Activated CD4-positive, alpha-beta memory T cell treated with anti-CD3 and anti-CD28 coated beads for 36 hours (primary cell): ENCODE measurements around the gene DPCD. TPM values are rescaled to one million over a fixed set of nuclear protein-coding genes. Genes with fewer than 3 reads are reported as not detected.
A peak's percentile ranks its signal among the peaks of the same experiment; 100 is the strongest.

Experiments
- CTCF ChIA-PET: fragments of 350-600 bp; sonication (Branson Sonifier 250); formaldehyde crosslinking; loops from one replicate; lab custom pipeline; 2021; ENCODE audit warnings: antibody characterized with exemption, inconsistent platforms; lab: Charles Lee
- POLR2A ChIA-PET: fragments of 350-600 bp; sonication (Branson Sonifier 250); formaldehyde crosslinking; loops from one replicate; lab custom pipeline; 2021; ENCODE audit warnings: antibody characterized with exemption; lab: Charles Lee
- DNase-seq: peaks from one replicate; pipeline ENCODE4 v3.0.0-alpha.2; 2020
- H3K27ac Mint-ChIP-seq: one replicate; pipeline ENCODE4 v1.8.0; 2021; ENCODE audit warnings: mixed read lengths
- H3K27me3 Mint-ChIP-seq: one replicate; pipeline ENCODE4 v1.8.0; 2021; ENCODE audit warnings: mixed read lengths
- H3K36me3 Mint-ChIP-seq: one replicate; pipeline ENCODE4 v1.8.0; 2021; ENCODE audit warnings: mixed read lengths
- H3K4me1 Mint-ChIP-seq: one replicate; pipeline ENCODE4 v1.8.0; 2021; ENCODE audit warnings: low read depth, mixed read lengths
- H3K4me3 Mint-ChIP-seq: one replicate; pipeline ENCODE4 v1.8.0; 2021; ENCODE audit warnings: mild to moderate bottlenecking, mixed read lengths
- H3K9me3 Mint-ChIP-seq: one replicate; pipeline ENCODE4 v1.8.0; 2021; ENCODE audit warnings: mixed read lengths
- intact Hi-C: fragments of 100-400 bp; cut with micrococcal nuclease; formaldehyde crosslinking; loops from one replicate; pipeline ENCODE4 v1.15.1; 2023
- total RNA-seq, 2 experiments: library from RNA; stranded (reverse); gene quantifications; one replicate each; pipeline ENCODE4 v1.2.3, GENCODE V29; 2021

Gene DPCD
- total RNA-seq, 2 experiments from 2014 or later, result 13.9 to 14.4 TPM

- ChIA-PET CTCF (interaction anchor here (0.6 to 6.2 kb wide), 7 partner anchors 14 to 242 kb away, joined by 3 to 197 read pairs (median 5); partner anchors contain the start of genes DPCD, KCNIP2, NPM3 and POLL), POLR2A (no interaction called here)
- Mint-ChIP-seq H3K4me3 (no peak overlapping the region), H3K27me3 (no peaks in the 10 kb centered on the region), H3K4me1 (no peaks in the 10 kb centered on the region), H3K36me3 (no peaks in the 10 kb centered on the region), H3K9me3 (no peaks in the 10 kb centered on the region), H3K27ac (no peak overlapping the region)
- intact Hi-C loops, result loop anchor here (5.0 kb wide), 1 partner anchor 91 kb away; no protein-coding TSS in a partner anchor
- no peak for DNase-seq
Measured at GRCh38 chr10:101601541-101601940, 13.4 kb downstream of the DPCD start.

DNA sequence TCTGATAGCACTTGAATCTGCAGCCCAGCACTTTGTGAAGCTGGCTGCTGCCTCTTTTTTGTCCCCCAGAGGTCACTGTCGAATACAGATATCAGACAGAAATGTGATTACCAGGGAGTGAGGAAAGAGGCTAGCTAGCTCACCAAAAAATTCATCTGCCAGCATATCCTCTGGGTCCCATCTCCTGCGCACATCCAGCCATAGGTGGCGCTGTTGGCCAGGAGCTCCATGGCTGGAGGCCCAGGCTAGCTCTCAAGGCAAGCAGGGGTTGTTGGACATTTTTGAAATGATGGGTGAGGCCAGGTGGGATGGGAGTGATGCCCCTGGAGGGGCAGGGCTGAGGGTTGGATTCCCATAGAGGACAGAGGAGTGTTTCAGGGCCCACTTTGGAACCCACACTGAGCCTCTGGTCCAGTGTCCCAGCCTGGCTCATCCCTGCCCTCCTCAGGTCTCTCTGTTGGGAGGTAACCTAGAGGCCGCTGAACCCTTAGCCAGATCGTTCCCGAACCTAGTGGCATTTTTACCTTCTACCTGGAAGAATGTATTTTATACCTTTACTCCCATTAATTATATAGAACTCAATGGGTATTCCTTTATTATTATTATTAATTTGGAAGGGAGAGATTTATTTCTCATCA lies 14.8 kb downstream of the DPCD start:
- no peaks in the 10 kb centered on the region for H3K36me3 Mint-ChIP-seq
- no peak overlapping the region for H3K27ac Mint-ChIP-seq
- peak; percentile 86 for DNase-seq
- intact Hi-C loops, result loop anchor here (1.0 to 5.0 kb wide), 2 partner anchors 89 to 178 kb away; no protein-coding TSS in a partner anchor
- ChIA-PET CTCF (interaction anchor here (0.6 to 6.2 kb wide), 36 partner anchors 8 to 560 kb away, joined by 3 to 197 read pairs (median 4); partner anchors contain the start of genes DPCD, KCNIP2, NPM3 and POLL), POLR2A (interaction anchor here (0.9 to 2.0 kb wide), 4 partner anchors 15 to 332 kb away, joined by 3 to 6 read pairs (median 4); partner anchors contain the start of genes DPCD and POLL)
- no peaks in the 10 kb centered on the region for H3K4me1 Mint-ChIP-seq
- no peaks in the 10 kb centered on the region for H3K27me3 Mint-ChIP-seq
- no peaks in the 10 kb centered on the region for H3K9me3 Mint-ChIP-seq
- no peak overlapping the region for H3K4me3 Mint-ChIP-seq

DNA sequence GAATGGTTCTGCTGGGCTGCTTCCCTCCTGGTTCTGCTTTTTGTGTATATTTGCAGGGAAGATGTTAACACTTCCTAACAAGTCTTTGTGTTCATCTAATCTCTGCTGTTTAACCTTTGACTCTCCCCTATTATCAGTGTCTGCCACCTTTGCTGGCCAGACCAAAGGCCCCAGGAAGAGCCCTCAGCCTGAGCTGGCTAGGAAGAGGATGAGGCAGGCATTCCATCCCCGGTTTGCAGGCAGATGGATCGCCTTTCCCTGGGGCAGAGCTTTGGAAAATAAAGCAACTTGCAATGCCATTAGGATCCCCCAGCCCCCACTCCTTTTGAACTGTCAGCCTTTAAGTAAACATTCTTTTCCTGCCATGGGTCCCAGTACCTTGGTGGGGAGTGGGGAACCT lies 19.0 kb downstream of the DPCD start:
- DNase-seq, result no peak
- H3K27ac Mint-ChIP-seq, result no peak overlapping the region
- peaks cover 7% of the 10 kb centered on the region for H3K4me1 Mint-ChIP-seq
- H3K27me3 Mint-ChIP-seq, result no peaks in the 10 kb centered on the region
- ChIA-PET CTCF (interaction anchor here (2.0 kb wide), 1 partner anchor 174 kb away, joined by 6 read pairs; no protein-coding TSS in a partner anchor), POLR2A (no interaction called here)
- H3K9me3 Mint-ChIP-seq, result no peaks in the 10 kb centered on the region
- peaks cover 7% of the 10 kb centered on the region for H3K36me3 Mint-ChIP-seq
- H3K4me3 Mint-ChIP-seq, result no peak overlapping the region
- intact Hi-C loops, result no loop called here

DNA sequence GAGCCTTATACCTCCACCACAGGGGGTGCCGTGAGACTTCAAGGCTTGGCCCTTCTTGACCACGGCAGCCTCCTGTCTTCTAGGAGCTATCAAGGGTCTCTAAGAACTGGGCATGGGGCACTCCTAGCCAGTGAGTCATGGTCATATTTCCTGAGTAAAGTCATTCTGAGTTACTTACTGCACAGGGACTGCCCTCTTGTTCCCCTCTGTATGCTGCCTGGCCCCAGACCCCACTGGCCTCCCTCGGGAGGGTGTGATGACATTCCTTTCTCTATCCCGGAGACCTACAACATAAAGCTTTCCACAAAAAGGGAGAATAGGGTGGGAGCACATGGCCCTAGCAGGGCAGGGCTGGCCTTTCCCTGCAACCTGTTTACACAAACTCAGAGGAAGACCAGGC lies 21.4 kb downstream of the DPCD start:
- ChIA-PET POLR2A (no interaction called here), CTCF (no interaction called here)
- H3K27ac Mint-ChIP-seq, result no peak overlapping the region

GRCh38 chr10:101611096-101611905 lies 23.2 kb downstream of the DPCD start:
- POLR2A ChIA-PET, result no interaction called here
- H3K36me3 Mint-ChIP-seq, result peaks cover 7% of the 10 kb centered on the region
- H3K4me3 Mint-ChIP-seq, result no peak overlapping the region
- DNase-seq, result peak; percentile 38
- CTCF ChIA-PET, result interaction anchor here (0.6 to 1.3 kb wide), 3 partner anchors 9 to 171 kb away, joined by 3 to 6 read pairs (median 4); no protein-coding TSS in a partner anchor
- H3K27me3 Mint-ChIP-seq, result no peaks in the 10 kb centered on the region
- intact Hi-C loops, result no loop called here
- H3K27ac Mint-ChIP-seq, result peak overlapping the region; percentile 83
- H3K4me1 Mint-ChIP-seq, result peaks cover 7% of the 10 kb centered on the region
- no peaks in the 10 kb centered on the region for H3K9me3 Mint-ChIP-seq

More for the DNA sequence above, 21.4 kb downstream of the DPCD start:
- intact Hi-C loops, result no loop called here
- no peak overlapping the region for H3K4me3 Mint-ChIP-seq
- H3K27me3 Mint-ChIP-seq, result no peaks in the 10 kb centered on the region
- no peak for DNase-seq
- H3K36me3 Mint-ChIP-seq, result peaks cover 7% of the 10 kb centered on the region
- no peaks in the 10 kb centered on the region for H3K9me3 Mint-ChIP-seq
- H3K4me1 Mint-ChIP-seq, result peaks cover 7% of the 10 kb centered on the region

DNA sequence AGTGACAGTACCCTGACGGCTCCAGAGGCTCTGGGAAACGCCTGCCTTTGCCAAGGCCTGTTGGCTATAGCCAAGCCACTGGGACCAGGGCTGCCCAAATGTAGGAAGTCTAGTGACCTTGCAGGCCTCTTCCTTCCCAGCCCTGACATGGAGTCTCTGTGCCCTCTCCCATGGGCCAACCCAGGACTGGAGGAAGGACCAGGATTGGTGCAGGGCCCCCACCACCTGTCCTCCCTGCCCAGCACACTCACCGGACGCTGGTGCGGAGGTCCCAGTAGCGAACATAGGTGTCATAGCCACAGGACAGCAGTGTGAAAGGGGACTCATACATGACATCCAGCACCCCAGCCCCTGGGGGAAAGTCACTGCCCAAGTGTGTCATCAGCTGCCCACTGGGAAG lies 24.0 kb downstream of the DPCD start:
- no peaks in the 10 kb centered on the region for H3K27me3 Mint-ChIP-seq
- CTCF ChIA-PET, result interaction anchor here (1.2 kb wide), 1 partner anchor 9 kb away, joined by 6 read pairs; no protein-coding TSS in a partner anchor
- no peak for DNase-seq
- H3K27ac Mint-ChIP-seq, result peak overlapping the region; percentile 83
- H3K36me3 Mint-ChIP-seq, result peaks cover 7% of the 10 kb centered on the region
- intact Hi-C loops, result no loop called here
- POLR2A ChIA-PET, result no interaction called here
- no peak overlapping the region for H3K4me3 Mint-ChIP-seq
- H3K4me1 Mint-ChIP-seq, result peaks cover 7% of the 10 kb centered on the region
- H3K9me3 Mint-ChIP-seq, result no peaks in the 10 kb centered on the region

- Mint-ChIP-seq H3K27me3 (no peaks in the 10 kb centered on the region), H3K36me3 (peaks cover 7% of the 10 kb centered on the region), H3K4me3 (no peak overlapping the region), H3K27ac (no peak overlapping the region), H3K4me1 (peaks cover 7% of the 10 kb centered on the region), H3K9me3 (no peaks in the 10 kb centered on the region)
- intact Hi-C loops, result no loop called here
- no peak for DNase-seq
- ChIA-PET CTCF (interaction anchor here (0.6 kb wide), 1 partner anchor 1016 kb away, joined by 4 read pairs; no protein-coding TSS in a partner anchor), POLR2A (no interaction called here)
Measured at GRCh38 chr10:101612872-101613271, 24.8 kb downstream of the DPCD start.

DNA sequence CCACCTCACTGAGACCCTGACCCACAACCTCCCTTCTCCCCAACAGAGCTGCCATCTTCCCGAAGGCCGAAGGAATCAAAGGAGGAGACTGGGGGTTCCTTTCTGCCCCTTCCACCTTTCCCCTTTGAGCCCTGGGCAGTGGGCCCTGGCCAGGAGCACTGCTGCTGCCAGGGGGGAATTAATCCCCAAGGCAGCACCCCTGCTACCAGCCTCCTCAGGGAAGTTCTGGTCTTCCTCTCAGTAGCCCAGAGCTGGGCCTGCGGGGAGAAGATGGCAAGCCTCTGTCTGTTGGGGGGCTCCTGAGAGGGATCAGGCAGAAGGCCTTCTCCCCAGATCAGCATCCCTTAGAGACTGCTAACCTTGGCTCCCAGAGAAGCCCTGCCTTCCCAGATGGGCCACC lies 25.5 kb downstream of the DPCD start:
- no peak overlapping the region for H3K4me3 Mint-ChIP-seq
- peaks cover 7% of the 10 kb centered on the region for H3K36me3 Mint-ChIP-seq
- CTCF ChIA-PET, result no interaction called here
- no peaks in the 10 kb centered on the region for H3K9me3 Mint-ChIP-seq
- H3K27me3 Mint-ChIP-seq, result no peaks in the 10 kb centered on the region
- no peak for DNase-seq
- H3K4me1 Mint-ChIP-seq, result peaks cover 7% of the 10 kb centered on the region
- intact Hi-C loops, result no loop called here
- POLR2A ChIA-PET, result no interaction called here
- H3K27ac Mint-ChIP-seq, result no peak overlapping the region

DNA sequence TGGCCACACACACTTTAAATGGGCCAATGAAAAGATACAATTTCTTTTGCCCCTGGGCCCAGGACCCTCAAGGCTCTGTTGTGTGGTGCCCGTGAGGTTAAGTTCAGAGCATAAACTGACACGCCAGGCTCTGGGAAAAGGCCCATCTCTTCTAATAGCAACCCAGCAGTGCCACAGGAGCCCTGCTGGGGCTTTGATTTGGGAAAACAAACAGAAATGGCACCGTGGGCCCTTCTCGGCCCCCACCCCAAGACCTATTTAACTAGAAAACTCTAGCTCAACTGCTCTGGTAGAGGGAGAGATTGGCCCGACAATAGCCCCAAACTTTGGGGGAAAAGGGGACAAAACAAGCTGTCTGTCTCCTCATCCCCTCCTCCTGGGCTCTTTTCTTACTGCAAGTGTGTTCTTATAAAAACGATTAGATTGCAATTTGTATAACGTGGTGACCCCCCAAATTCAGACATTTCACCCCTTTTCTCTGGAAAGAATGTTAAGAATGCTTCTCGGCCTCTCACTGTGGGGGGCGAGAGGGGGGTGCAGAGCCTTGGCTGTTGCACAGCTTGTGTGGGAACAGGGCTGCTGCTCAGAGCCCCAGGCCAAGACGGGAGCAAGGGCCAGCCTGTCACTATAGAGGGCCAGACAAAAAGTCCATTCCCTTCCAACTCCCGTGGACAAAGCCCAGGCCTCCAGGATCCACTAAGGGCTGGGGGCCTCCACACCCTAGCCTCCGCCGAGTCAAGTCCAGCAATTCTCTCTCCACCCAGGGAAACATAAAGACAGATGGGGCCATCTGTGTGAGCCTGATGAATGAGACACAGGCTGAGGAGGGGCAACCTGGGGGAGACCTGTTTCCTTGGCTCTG lies 26.8 kb downstream of the DPCD start:
- DNase-seq, result no peak
- H3K27ac Mint-ChIP-seq, result no peak overlapping the region
- H3K9me3 Mint-ChIP-seq, result no peaks in the 10 kb centered on the region
- peaks cover 7% of the 10 kb centered on the region for H3K4me1 Mint-ChIP-seq
- H3K4me3 Mint-ChIP-seq, result no peak overlapping the region
- H3K27me3 Mint-ChIP-seq, result no peaks in the 10 kb centered on the region
- CTCF ChIA-PET, result interaction anchor here (1.8 to 1.9 kb wide), 2 partner anchors 12 to 166 kb away, joined by 4 to 8 read pairs; no protein-coding TSS in a partner anchor
- peaks cover 7% of the 10 kb centered on the region for H3K36me3 Mint-ChIP-seq
- intact Hi-C loops, result no loop called here
- POLR2A ChIA-PET, result no interaction called here

DNA sequence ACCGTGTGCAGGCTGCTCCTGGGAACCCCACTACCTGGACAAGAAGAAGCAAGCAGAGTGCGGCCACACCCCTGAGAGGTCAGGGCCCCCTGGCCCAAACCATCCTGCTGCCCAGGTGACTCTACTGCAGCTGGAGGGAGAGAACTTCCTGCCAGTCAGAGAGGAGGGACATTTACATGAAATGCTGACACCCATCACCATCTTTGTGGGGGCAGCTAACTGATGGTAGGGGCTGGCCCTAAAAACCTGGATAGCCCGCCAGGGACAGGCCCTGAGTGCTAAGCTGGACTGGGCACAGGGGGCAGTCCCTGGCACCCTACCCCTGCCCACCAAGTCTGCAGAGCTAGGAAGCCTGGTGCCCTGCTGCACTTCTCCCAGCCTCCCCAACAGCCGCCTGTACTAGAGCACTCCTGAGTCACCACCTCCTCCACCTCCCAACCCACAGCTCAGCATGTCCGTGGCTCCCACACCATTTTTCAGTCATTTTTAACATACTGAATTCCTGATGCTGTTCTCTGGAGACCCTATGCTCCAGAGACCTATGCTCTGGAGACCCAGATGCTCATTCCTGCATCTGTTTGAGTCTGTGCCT lies 27.5 kb downstream of the DPCD start:
- Mint-ChIP-seq H3K27ac (no peak overlapping the region), H3K9me3 (no peaks in the 10 kb centered on the region), H3K4me1 (peaks cover 7% of the 10 kb centered on the region), H3K27me3 (no peaks in the 10 kb centered on the region), H3K4me3 (no peak overlapping the region), H3K36me3 (peaks cover 7% of the 10 kb centered on the region)
- intact Hi-C loops, result no loop called here
- no peak for DNase-seq
- ChIA-PET CTCF (interaction anchor here (1.8 to 1.9 kb wide), 2 partner anchors 13 to 166 kb away, joined by 4 to 8 read pairs; no protein-coding TSS in a partner anchor), POLR2A (no interaction called here)
